K562 (cell line): ENCODE results near the gene NAPEPLD. TPM values are rescaled to one million over a fixed set of nuclear protein-coding genes. Genes with fewer than 3 reads are reported as not detected.
A peak's percentile ranks its signal among the peaks of the same experiment; 100 is the strongest.

Experiments used
- ARID1B ChIP-seq: fragments of 450-650 bp; IDR thresholded peaks from 2 replicates; pipeline ENCODE4 v1.6.1; 2016; ENCODE audit warnings: antibody characterized with exemption, mild to moderate bottlenecking, inconsistent platforms
- FUS ChIP-seq: fragments of 200-400 bp; formaldehyde crosslinking; optimal IDR thresholded peaks from 2 replicates; pipeline ENCODE3; 2017; ENCODE audit warnings: low read depth, low read length
- HMG20B ChIP-seq: fragments of 250-450 bp; sonication (Bioruptor Pico); IDR thresholded peaks from 2 replicates; pipeline ENCODE4 v1.5.0; 2021; ENCODE audit warnings: mild to moderate bottlenecking
- MTF1 ChIP-seq: fragments of 250-450 bp; sonication (Bioruptor Pico); IDR thresholded peaks from 2 replicates; pipeline ENCODE4 v1.9.0; 2021; ENCODE audit warnings: moderate library complexity, mild to moderate bottlenecking, inconsistent platforms, borderline replicate concordance
- MYBL2 ChIP-seq, 2 experiments: fragments of 450-650 bp in 1 of 2; sonication (generic) in 1 of 2; formaldehyde crosslinking in 1 of 2; IDR thresholded peaks; 2 replicates each; pipeline versions ENCODE4 v1.6.1 to v1.8.1; 2017 to 2022; ENCODE audit warnings: borderline replicate concordance in 1 of 2, inconsistent platforms in 1 of 2, low read depth in 1 of 2, mild to moderate bottlenecking in 1 of 2, missing genetic modification reagents in 1 of 2, moderate library complexity in 1 of 2
- POLR2AphosphoS5 ChIP-seq: IDR thresholded peaks from 2 replicates; pipeline ENCODE4 v1.6.1; 2011; ENCODE audit warnings: mild to moderate bottlenecking, low read depth, low read length, moderate library complexity; ENCODE audit not compliant: control insufficient read depth, insufficient read depth
- RAD21 ChIP-seq, 2 experiments: fragments of 250-450 bp in 1 of 2; fragments of 450-650 bp in 1 of 2; sonication (Bioruptor Pico) in 1 of 2; formaldehyde crosslinking in 1 of 2; IDR thresholded peaks in 1 of 2; conservative IDR thresholded peaks in 1 of 2; 2 replicates each; pipeline versions ENCODE4 v1.4.0 to v1.8.0; 2020 to 2022; ENCODE audit warnings: mild to moderate bottlenecking in 2 of 2, moderate library complexity in 1 of 2
- U2AF1 ChIP-seq: fragments of 200-400 bp; formaldehyde crosslinking; optimal IDR thresholded peaks from 2 replicates; pipeline ENCODE3; 2017; ENCODE audit warnings: mild to moderate bottlenecking, low read depth, low read length, moderate library complexity
- ZBTB7A ChIP-seq: IDR thresholded peaks from 2 replicates; pipeline ENCODE4 v1.6.1; 2011; ENCODE audit warnings: low read depth, mild to moderate bottlenecking, low read length, moderate library complexity, borderline replicate concordance; ENCODE audit not compliant: control insufficient read depth
- ZNF121 ChIP-seq: sonication (generic); formaldehyde crosslinking; conservative IDR thresholded peaks from 2 replicates; pipeline ENCODE4 v1.8.0; 2022; ENCODE audit warnings: missing genetic modification reagents
- ZNF124 ChIP-seq: sonication (generic); formaldehyde crosslinking; IDR thresholded peaks from 2 replicates; pipeline ENCODE4 v1.8.1; 2022; ENCODE audit warnings: missing genetic modification reagents
- ZNF134 ChIP-seq: fragments of 250-450 bp; sonication (Bioruptor Pico); conservative IDR thresholded peaks from 2 replicates; pipeline ENCODE4 v1.4.0; 2020
- ZNF583 ChIP-seq: fragments of 250-450 bp; sonication (Bioruptor Pico); IDR thresholded peaks from 2 replicates; pipeline ENCODE4 v1.4.0; 2020
- ZNF699 ChIP-seq: fragments of 250-450 bp; sonication (Bioruptor Pico); IDR thresholded peaks from 2 replicates; pipeline ENCODE4 v1.8.0; 2021; ENCODE audit warnings: mild to moderate bottlenecking, moderate library complexity; ENCODE audit not compliant: insufficient replicate concordance
- ZZZ3 ChIP-seq: fragments of 450-650 bp; IDR thresholded peaks from 2 replicates; pipeline ENCODE4 v1.6.1; 2016; ENCODE audit warnings: antibody characterized with exemption, mild to moderate bottlenecking, moderate library complexity
- polyA plus RNA-seq, 8 experiments: library from polyadenylated mRNA; depleted of rRNA in 4 of 8; stranded (reverse) in 5 of 8; unstranded in 3 of 8; fragments of >200 nt; fragmentation: Nextera tagmentation in 2 of 8; fragmentation: Illumina TruSeq in 1 of 8; extraction: Ambion mirVana in 2 of 8; extraction: Trizol in 1 of 8; gene quantifications; 2 replicates each; pipeline versions ENCODE4 v1.2.1 to v1.2.3, GENCODE V29; 2011 to 2014; ENCODE audit warnings: inconsistent platforms in 1 of 8, missing spikeins in 1 of 8
- total RNA-seq, 7 experiments: library from RNA; depleted of rRNA in 6 of 7; stranded (reverse); fragments of >200 nt in 6 of 7; fragmentation: Illumina TruSeq in 2 of 7; extraction: Trizol in 2 of 7; gene quantifications; 2 replicates each; pipeline versions ENCODE4 v1.2.1 to v1.2.3, GENCODE V29; 2011 to 2021; ENCODE audit warnings: low replicate concordance in 1 of 7
- TF ChIP-seq, protein P1 (sequence below), 2 experiments: fragments of 200-800 bp in 1 of 2; sonication (Bioruptor generic) in 1 of 2; sonication (generic) in 1 of 2; formaldehyde crosslinking in 1 of 2; IDR thresholded peaks in 1 of 2; conservative IDR thresholded peaks in 1 of 2; 2 replicates each; pipeline versions ENCODE4 v1.5.0 to v1.6.1; 2016 to 2020; ENCODE audit warnings: missing compliant biosample characterization in 1 of 2, missing genetic modification characterization in 1 of 2, missing genetic modification reagents in 1 of 2
- TF ChIP-seq, protein P2 (sequence below), 2 experiments: IDR thresholded peaks in 1 of 2; conservative IDR thresholded peaks in 1 of 2; 2 replicates each; pipeline ENCODE4 v1.6.1; 2016; ENCODE audit warnings: low read depth in 2 of 2, mild to moderate bottlenecking in 1 of 2, missing compliant biosample characterization in 1 of 2, missing genetic modification characterization in 1 of 2, moderate library complexity in 1 of 2
- TF ChIP-seq, protein P3 (sequence below): IDR thresholded peaks from 2 replicates; pipeline ENCODE4 v1.6.1; 2016; ENCODE audit warnings: missing genetic modification characterization, missing compliant biosample characterization
- TF ChIP-seq, protein P4 (sequence below): fragments of 450-650 bp; formaldehyde crosslinking; conservative IDR thresholded peaks from 2 replicates; pipeline ENCODE4 v1.4.0; 2022; ENCODE audit warnings: mild to moderate bottlenecking, missing genetic modification characterization

The NAPEPLD gene
- total and polyA plus RNA-seq, 9 of the 15 experiments (the other 6 are each of a cell fraction or from before 2014, with no cell fraction given): 3.2 to 11.0 (median 7.5) TPM

DNA sequence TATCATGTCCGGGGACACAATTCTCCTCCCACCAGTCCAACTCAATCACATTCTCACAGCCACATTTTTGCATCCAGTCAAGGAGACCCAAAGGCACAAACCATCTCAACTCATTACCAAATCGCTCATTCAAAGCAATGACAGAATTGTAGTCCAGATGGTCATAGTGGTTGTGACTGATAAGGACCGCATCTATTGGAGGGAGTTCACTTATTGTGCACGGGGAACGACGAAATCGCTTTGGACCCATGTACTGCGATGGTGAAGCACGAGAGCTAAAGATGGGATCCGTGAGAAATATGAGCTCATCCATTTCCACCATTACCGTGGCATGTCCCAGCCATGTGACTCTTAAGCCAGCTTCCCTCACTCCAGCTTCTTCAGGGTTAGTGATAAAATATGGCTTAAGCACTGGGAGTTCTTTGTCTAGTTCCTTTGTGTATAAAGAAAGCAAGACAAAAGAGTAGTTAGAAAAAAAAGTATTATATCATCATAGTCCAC, 29.1 kb downstream of the NAPEPLD start (continued):
- TF ChIP-seq, protein P1, sequence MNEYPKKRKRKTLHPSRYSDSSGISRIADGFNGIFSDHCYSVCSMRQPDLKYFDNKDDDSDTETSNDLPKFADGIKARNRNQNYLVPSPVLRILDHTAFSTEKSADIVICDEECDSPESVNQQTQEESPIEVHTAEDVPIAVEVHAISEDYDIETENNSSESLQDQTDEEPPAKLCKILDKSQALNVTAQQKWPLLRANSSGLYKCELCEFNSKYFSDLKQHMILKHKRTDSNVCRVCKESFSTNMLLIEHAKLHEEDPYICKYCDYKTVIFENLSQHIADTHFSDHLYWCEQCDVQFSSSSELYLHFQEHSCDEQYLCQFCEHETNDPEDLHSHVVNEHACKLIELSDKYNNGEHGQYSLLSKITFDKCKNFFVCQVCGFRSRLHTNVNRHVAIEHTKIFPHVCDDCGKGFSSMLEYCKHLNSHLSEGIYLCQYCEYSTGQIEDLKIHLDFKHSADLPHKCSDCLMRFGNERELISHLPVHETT (CRISPR knock-in tag; conservative IDR thresholded peaks at IDR 0.05 in 1 of 2, IDR thresholded peaks at IDR 0.05 in 1 of 2): peak in 1 of 2 experiments; percentile 54; a peak in 1 of 4 replicates
- TF ChIP-seq, protein P2, sequence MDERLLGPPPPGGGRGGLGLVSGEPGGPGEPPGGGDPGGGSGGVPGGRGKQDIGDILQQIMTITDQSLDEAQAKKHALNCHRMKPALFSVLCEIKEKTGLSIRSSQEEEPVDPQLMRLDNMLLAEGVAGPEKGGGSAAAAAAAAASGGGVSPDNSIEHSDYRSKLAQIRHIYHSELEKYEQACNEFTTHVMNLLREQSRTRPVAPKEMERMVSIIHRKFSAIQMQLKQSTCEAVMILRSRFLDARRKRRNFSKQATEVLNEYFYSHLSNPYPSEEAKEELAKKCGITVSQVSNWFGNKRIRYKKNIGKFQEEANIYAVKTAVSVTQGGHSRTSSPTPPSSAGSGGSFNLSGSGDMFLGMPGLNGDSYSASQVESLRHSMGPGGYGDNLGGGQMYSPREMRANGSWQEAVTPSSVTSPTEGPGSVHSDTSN (CRISPR knock-in tag; IDR thresholded peaks at IDR 0.05; ENCODE audit: low read depth): no peak
- TF ChIP-seq, protein P2 (tag; conservative IDR thresholded peaks at IDR 0.05; ENCODE audit: low read depth): peak; percentile 95
- TF ChIP-seq RAD21 (CRISPR knock-in tag; conservative IDR thresholded peaks at IDR 0.05 in 1 of 2, IDR thresholded peaks at IDR 0.05 in 1 of 2) (no peak; a peak in 1 of 4 replicates), FUS (no peak), ZBTB7A (no peak), HMG20B (no peak), MTF1 (CRISPR knock-in tag) (no peak), ZNF583 (no peak; the same call in 1 of the 2 replicates), ZNF124 (CRISPR knock-in tag) (no peak), U2AF1 (no peak), ZNF121 (CRISPR knock-in tag) (no peak), ARID1B (peak; percentile 99), MYBL2 (IDR thresholded peaks at IDR 0.05; ENCODE audit: low read depth) (no peak), MYBL2 (CRISPR knock-in tag; IDR thresholded peaks at IDR 0.05; ENCODE audit: borderline replicate concordance) (no peak), ZNF699 (CRISPR knock-in tag) (no peak), POLR2AphosphoS5 (peak; percentile 99), ZZZ3 (no peak), ZNF134 (CRISPR knock-in tag) (0 out of 2 replicates have a peak, but pooled peaks have one; percentile 29)
- TF ChIP-seq, protein P3, sequence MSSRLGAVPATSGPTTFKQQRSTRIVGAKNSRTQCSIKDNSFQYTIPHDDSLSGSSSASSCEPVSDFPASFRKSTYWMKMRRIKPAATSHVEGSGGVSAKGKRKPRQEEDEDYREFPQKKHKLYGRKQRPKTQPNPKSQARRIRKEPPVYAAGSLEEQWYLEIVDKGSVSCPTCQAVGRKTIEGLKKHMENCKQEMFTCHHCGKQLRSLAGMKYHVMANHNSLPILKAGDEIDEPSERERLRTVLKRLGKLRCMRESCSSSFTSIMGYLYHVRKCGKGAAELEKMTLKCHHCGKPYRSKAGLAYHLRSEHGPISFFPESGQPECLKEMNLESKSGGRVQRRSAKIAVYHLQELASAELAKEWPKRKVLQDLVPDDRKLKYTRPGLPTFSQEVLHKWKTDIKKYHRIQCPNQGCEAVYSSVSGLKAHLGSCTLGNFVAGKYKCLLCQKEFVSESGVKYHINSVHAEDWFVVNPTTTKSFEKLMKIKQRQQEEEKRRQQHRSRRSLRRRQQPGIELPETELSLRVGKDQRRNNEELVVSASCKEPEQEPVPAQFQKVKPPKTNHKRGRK: no peak
- TF ChIP-seq, protein P4, sequence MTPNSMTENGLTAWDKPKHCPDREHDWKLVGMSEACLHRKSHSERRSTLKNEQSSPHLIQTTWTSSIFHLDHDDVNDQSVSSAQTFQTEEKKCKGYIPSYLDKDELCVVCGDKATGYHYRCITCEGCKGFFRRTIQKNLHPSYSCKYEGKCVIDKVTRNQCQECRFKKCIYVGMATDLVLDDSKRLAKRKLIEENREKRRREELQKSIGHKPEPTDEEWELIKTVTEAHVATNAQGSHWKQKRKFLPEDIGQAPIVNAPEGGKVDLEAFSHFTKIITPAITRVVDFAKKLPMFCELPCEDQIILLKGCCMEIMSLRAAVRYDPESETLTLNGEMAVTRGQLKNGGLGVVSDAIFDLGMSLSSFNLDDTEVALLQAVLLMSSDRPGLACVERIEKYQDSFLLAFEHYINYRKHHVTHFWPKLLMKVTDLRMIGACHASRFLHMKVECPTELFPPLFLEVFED (CRISPR knock-in tag): no peak; the same call in 1 of the 2 replicates
